Measurements from ENCODE around the gene PRDM15. TPM values are rescaled to one million over a fixed set of nuclear protein-coding genes. Genes with fewer than 3 reads are reported as not detected.

Gene PRDM15
- total RNA-seq, 1 experiment from 2014 or later, result 11.2 TPM

DNA sequence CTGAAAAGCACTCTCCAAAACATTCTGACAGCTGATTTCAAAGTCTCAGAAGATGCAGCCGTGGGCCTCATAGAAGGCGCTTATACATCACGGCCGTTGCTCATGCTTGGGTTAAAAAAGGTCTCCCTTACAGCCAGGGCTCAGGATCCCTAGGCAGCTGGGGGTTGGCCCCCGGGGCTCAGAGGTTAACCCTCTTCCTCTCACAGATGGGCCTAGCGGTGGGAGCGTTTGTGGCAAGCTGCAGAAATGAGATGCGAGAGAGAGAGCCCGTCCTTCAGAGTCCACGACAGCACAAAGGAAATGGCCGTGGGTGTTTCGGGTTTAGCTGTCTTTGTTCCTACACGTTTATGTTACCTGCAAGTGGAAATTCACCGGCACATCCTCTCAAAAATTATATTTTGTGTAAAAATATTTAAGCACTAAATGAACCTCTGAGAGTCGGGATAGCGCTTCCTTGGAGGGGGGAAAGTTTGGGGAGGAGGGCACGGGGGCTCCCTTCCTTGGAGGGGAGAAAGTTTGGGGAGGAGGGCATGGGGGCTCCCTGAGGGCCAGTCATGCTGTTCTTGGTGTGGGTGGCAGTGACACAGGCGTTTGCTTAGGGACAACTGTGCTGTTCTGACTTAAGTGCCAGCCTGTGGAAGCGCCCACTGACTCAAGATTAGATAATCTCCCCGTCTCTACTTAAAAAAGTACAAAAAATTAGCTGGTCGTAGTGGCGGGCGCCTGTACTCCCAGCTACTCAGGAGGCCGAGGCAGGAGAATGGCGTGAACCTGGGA lies 20.5 kb upstream of the PRDM15 start:
- no peak overlapping the region for H3K4me3 ChIP-seq (ENCODE audit: low read depth in 2 of 2, low read length in 2 of 2)
- no peaks in the 10 kb centered on the region for H3K27me3 ChIP-seq (ENCODE audit: control insufficient read depth, insufficient read depth, low read length)
- H3K27ac ChIP-seq (ENCODE audit: low read length), result no peak overlapping the region
- DNase-seq (ENCODE audit: low read depth, low spot score) (no peak), ATAC-seq (no peak)
- no TSS peak for BruUV-seq (replicated peaks)
- in situ Hi-C loops (cut with HindIII; ENCODE audit: low pct_unique_long_range_greater_than_20kb, low sequenced_read_pairs) (no loop called here), intact Hi-C loops (cut with micrococcal nuclease; ENCODE audit: unreplicated experiment) (no loop called here)
- H3K4me1 ChIP-seq (ENCODE audit: control insufficient read depth, insufficient read depth, low read length), result no peaks in the 10 kb centered on the region
- POLR2A ChIA-PET, result no interaction called here
- H3K9me3 ChIP-seq (ENCODE audit: control insufficient read depth, insufficient read depth, low read depth, low read length), result no peaks in the 10 kb centered on the region
- CTCF ChIA-PET, result interaction anchor here (0.7 kb wide), 1 partner anchor 35 kb away, joined by 3 read pairs; no protein-coding TSS in a partner anchor
- TF ChIP-seq, protein P1, sequence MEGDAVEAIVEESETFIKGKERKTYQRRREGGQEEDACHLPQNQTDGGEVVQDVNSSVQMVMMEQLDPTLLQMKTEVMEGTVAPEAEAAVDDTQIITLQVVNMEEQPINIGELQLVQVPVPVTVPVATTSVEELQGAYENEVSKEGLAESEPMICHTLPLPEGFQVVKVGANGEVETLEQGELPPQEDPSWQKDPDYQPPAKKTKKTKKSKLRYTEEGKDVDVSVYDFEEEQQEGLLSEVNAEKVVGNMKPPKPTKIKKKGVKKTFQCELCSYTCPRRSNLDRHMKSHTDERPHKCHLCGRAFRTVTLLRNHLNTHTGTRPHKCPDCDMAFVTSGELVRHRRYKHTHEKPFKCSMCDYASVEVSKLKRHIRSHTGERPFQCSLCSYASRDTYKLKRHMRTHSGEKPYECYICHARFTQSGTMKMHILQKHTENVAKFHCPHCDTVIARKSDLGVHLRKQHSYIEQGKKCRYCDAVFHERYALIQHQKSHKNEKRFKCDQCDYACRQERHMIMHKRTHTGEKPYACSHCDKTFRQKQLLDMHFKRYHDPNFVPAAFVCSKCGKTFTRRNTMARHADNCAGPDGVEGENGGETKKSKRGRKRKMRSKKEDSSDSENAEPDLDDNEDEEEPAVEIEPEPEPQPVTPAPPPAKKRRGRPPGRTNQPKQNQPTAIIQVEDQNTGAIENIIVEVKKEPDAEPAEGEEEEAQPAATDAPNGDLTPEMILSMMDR (IDR thresholded peaks at IDR 0.05), result no peak
- TF ChIP-seq TCF7L2 (IDR thresholded peaks at IDR 0.05; ENCODE audit: low read depth, low read length), result no peak
- TF ChIP-seq, protein P2, sequence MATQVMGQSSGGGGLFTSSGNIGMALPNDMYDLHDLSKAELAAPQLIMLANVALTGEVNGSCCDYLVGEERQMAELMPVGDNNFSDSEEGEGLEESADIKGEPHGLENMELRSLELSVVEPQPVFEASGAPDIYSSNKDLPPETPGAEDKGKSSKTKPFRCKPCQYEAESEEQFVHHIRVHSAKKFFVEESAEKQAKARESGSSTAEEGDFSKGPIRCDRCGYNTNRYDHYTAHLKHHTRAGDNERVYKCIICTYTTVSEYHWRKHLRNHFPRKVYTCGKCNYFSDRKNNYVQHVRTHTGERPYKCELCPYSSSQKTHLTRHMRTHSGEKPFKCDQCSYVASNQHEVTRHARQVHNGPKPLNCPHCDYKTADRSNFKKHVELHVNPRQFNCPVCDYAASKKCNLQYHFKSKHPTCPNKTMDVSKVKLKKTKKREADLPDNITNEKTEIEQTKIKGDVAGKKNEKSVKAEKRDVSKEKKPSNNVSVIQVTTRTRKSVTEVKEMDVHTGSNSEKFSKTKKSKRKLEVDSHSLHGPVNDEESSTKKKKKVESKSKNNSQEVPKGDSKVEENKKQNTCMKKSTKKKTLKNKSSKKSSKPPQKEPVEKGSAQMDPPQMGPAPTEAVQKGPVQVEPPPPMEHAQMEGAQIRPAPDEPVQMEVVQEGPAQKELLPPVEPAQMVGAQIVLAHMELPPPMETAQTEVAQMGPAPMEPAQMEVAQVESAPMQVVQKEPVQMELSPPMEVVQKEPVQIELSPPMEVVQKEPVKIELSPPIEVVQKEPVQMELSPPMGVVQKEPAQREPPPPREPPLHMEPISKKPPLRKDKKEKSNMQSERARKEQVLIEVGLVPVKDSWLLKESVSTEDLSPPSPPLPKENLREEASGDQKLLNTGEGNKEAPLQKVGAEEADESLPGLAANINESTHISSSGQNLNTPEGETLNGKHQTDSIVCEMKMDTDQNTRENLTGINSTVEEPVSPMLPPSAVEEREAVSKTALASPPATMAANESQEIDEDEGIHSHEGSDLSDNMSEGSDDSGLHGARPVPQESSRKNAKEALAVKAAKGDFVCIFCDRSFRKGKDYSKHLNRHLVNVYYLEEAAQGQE (IDR thresholded peaks at IDR 0.05; ENCODE audit: insufficient read depth in 1 of 2, low read depth in 2 of 2, low read length in 1 of 2), result no peak
- no peak for TF ChIP-seq SIN3A (IDR thresholded peaks at IDR 0.05; ENCODE audit: borderline replicate concordance, insufficient read depth, low read depth, low read length)
- no peak for TF ChIP-seq POLR2AphosphoS5 (IDR thresholded peaks at IDR 0.05; ENCODE audit: low read depth, low read length)
- no peaks in the 10 kb centered on the region; the same call in 1 of the 2 replicates for H3K36me3 ChIP-seq (ENCODE audit: control insufficient read depth, insufficient read depth, low read length)

DNA sequence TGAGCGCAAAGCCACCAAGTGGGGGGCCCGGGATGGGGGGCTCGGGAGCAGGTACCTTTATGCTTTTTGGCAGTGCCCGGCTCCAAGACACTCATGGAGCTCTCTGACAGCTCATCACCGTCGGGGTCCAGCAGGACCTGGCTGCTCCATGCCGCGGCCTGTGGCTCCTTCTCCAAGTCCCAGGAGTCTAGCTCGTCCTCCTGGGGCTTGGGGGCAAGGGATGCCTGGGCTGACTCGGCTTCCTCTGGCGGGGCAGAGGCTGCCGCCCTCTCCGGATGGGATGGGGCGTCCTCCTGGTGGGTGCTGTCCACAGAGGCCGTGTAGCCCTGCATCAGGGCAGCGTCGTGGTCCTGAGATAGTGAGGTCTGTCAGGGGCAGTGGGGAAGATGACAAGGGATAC lies 19.9 kb upstream of the PRDM15 start:
- BruUV-seq (replicated peaks), result no TSS peak
- H3K36me3 ChIP-seq (ENCODE audit: control insufficient read depth, insufficient read depth, low read length), result no peaks in the 10 kb centered on the region; the same call in 1 of the 2 replicates
- in situ Hi-C loops (cut with HindIII; ENCODE audit: low pct_unique_long_range_greater_than_20kb, low sequenced_read_pairs), result no loop called here

More for the DNA sequence above, 19.9 kb upstream of the PRDM15 start:
- intact Hi-C loops (cut with micrococcal nuclease; ENCODE audit: unreplicated experiment), result no loop called here
- TF ChIP-seq, protein P2 (IDR thresholded peaks at IDR 0.05; ENCODE audit: insufficient read depth in 1 of 2, low read depth in 2 of 2, low read length in 1 of 2), result no peak
- TF ChIP-seq SIN3A (IDR thresholded peaks at IDR 0.05; ENCODE audit: borderline replicate concordance, insufficient read depth, low read depth, low read length) (no peak), TCF7L2 (IDR thresholded peaks at IDR 0.05; ENCODE audit: low read depth, low read length) (no peak), POLR2AphosphoS5 (IDR thresholded peaks at IDR 0.05; ENCODE audit: low read depth, low read length) (no peak)
- TF ChIP-seq, protein P1 (IDR thresholded peaks at IDR 0.05), result no peak
- no peak overlapping the region for H3K4me3 ChIP-seq (ENCODE audit: low read depth in 2 of 2, low read length in 2 of 2)
- H3K9me3 ChIP-seq (ENCODE audit: control insufficient read depth, insufficient read depth, low read depth, low read length), result no peaks in the 10 kb centered on the region
- no peaks in the 10 kb centered on the region for H3K4me1 ChIP-seq (ENCODE audit: control insufficient read depth, insufficient read depth, low read length)
- no peak for DNase-seq (ENCODE audit: low read depth, low spot score)
- ChIA-PET CTCF (interaction anchor here (0.7 kb wide), 1 partner anchor 36 kb away, joined by 3 read pairs; no protein-coding TSS in a partner anchor), POLR2A (no interaction called here)
- ATAC-seq, result no peak
- H3K27me3 ChIP-seq (ENCODE audit: control insufficient read depth, insufficient read depth, low read length), result no peaks in the 10 kb centered on the region
- no peak overlapping the region for H3K27ac ChIP-seq (ENCODE audit: low read length)
